Lower lobe of right lung (tissue), 2 donors: Measurements from ENCODE around the gene ASB6. TPM values are rescaled to one million over a fixed set of nuclear protein-coding genes. Genes with fewer than 3 reads are reported as not detected.

Experiments
- ATAC-seq, 2 donors: fragments of 200-7000 bp; cut with Tn5 transposase; one replicate each; pipeline ENCODE4 v1.9.1; 2020 to 2022; ENCODE audit warnings: mild to moderate bottlenecking in 2 of 2, moderate library complexity in 2 of 2
- DNase-seq: peaks from one replicate; pipeline ENCODE4 v3.0.0-alpha.2; 2020
- H3K27ac ChIP-seq: fragments of 200-600 bp; one replicate; pipeline ENCODE4 v1.8.0; 2022
- H3K27me3 ChIP-seq: fragments of 200-600 bp; one replicate; pipeline ENCODE4 v1.8.0; 2022; ENCODE audit warnings: low read depth
- H3K36me3 ChIP-seq: fragments of 200-600 bp; one replicate; pipeline ENCODE4 v1.8.0; 2022; ENCODE audit warnings: mild to moderate bottlenecking
- H3K4me1 ChIP-seq: fragments of 200-600 bp; one replicate; pipeline ENCODE4 v1.8.0; 2022
- H3K4me3 ChIP-seq: fragments of 200-600 bp; one replicate; pipeline ENCODE4 v1.8.0; 2022; ENCODE audit warnings: mild to moderate bottlenecking
- H3K9me3 ChIP-seq: fragments of 200-600 bp; one replicate; pipeline ENCODE4 v1.8.0; 2022
- intact Hi-C: fragments of 100-400 bp; cut with DNase I; formaldehyde crosslinking; loops from one replicate; pipeline ENCODE4 v1.11.0; 2022
- total RNA-seq: library from RNA; stranded (reverse); fragmentation: NEBNext Ultra II Directional; extraction: Animal tissue kit (Norgen Biotek cat#: 25700); gene quantifications from one replicate; pipeline ENCODE4 v1.2.1, GENCODE V29; 2021
- TF ChIP-seq, protein P1 (sequence below): fragments of 200-600 bp; IDR thresholded peaks from one replicate; pipeline ENCODE4 v1.8.0; 2022; ENCODE audit warnings: antibody characterized with exemption, mild to moderate bottlenecking
- donor health status: DM: no; HTN: yes; CAD: no; lungs with severe emphysema.

Gene ASB6
- total RNA-seq, 1 donor from 2014 or later, result 14.6 TPM

DNA sequence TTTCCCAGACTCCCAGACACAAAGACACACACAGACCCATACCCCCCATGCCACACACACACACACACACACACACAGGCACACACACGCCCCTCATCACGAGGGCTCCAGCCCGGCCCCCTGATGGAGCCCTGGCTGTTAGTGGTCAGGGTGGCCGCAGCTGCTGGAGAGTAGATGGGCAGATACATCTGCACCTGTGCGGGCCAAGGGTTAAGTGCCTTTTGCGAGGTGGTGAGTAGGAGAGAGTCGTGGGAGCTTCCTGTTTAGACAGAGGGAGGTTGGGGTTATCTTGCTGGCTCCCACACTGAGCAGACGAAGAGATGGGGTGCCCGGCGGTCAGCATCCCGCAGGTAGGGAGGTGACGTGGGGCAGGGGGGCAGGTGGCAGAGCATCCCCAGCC is 31.7 kb upstream of the ASB6 start:
- intact Hi-C loops, result no loop called here

GRCh38 chr9:129672702-129673101 is 30.8 kb upstream of the ASB6 start:
- DNase-seq (no peak), ATAC-seq (no peak)
- Histone ChIP-seq H3K27me3 (peaks cover 21% of the 10 kb centered on the region), H3K27ac (no peak overlapping the region), H3K36me3 (no peaks in the 10 kb centered on the region), H3K4me3 (no peak overlapping the region), H3K4me1 (no peaks in the 10 kb centered on the region), H3K9me3 (no peaks in the 10 kb centered on the region)
- intact Hi-C loops, result no loop called here
- TF ChIP-seq, protein P1, sequence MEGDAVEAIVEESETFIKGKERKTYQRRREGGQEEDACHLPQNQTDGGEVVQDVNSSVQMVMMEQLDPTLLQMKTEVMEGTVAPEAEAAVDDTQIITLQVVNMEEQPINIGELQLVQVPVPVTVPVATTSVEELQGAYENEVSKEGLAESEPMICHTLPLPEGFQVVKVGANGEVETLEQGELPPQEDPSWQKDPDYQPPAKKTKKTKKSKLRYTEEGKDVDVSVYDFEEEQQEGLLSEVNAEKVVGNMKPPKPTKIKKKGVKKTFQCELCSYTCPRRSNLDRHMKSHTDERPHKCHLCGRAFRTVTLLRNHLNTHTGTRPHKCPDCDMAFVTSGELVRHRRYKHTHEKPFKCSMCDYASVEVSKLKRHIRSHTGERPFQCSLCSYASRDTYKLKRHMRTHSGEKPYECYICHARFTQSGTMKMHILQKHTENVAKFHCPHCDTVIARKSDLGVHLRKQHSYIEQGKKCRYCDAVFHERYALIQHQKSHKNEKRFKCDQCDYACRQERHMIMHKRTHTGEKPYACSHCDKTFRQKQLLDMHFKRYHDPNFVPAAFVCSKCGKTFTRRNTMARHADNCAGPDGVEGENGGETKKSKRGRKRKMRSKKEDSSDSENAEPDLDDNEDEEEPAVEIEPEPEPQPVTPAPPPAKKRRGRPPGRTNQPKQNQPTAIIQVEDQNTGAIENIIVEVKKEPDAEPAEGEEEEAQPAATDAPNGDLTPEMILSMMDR, result no peak

More for the DNA sequence above, 31.7 kb upstream of the ASB6 start:
- peaks cover 20% of the 10 kb centered on the region for H3K27me3 ChIP-seq
- H3K4me1 ChIP-seq, result no peaks in the 10 kb centered on the region
- no peak overlapping the region for H3K4me3 ChIP-seq
- ATAC-seq (no peak), DNase-seq (no peak)
- H3K27ac ChIP-seq, result no peak overlapping the region
- no peaks in the 10 kb centered on the region for H3K9me3 ChIP-seq
- no peaks in the 10 kb centered on the region for H3K36me3 ChIP-seq
- TF ChIP-seq, protein P1, result no peak

GRCh38 chr9:129671519-129671918 is 29.6 kb upstream of the ASB6 start:
- DNase-seq, result no peak
- no peaks in the 10 kb centered on the region for H3K36me3 ChIP-seq
- H3K4me1 ChIP-seq, result no peaks in the 10 kb centered on the region
- H3K27me3 ChIP-seq, result peaks cover 33% of the 10 kb centered on the region
- intact Hi-C loops, result no loop called here
- TF ChIP-seq, protein P1, result no peak
- H3K27ac ChIP-seq, result no peak overlapping the region
- no peaks in the 10 kb centered on the region for H3K9me3 ChIP-seq
- H3K4me3 ChIP-seq, result no peak overlapping the region
- no peak for ATAC-seq

- Histone ChIP-seq H3K27me3 (peaks cover 38% of the 10 kb centered on the region), H3K4me1 (peaks cover 3% of the 10 kb centered on the region), H3K27ac (no peak overlapping the region), H3K4me3 (no peak overlapping the region), H3K36me3 (no peaks in the 10 kb centered on the region), H3K9me3 (no peaks in the 10 kb centered on the region)
- TF ChIP-seq, protein P1, result no peak
- ATAC-seq (no peak), DNase-seq (no peak)
- intact Hi-C loops, result no loop called here
Observed at GRCh38 chr9:129671065-129671464, 29.1 kb upstream of the ASB6 start.

DNA sequence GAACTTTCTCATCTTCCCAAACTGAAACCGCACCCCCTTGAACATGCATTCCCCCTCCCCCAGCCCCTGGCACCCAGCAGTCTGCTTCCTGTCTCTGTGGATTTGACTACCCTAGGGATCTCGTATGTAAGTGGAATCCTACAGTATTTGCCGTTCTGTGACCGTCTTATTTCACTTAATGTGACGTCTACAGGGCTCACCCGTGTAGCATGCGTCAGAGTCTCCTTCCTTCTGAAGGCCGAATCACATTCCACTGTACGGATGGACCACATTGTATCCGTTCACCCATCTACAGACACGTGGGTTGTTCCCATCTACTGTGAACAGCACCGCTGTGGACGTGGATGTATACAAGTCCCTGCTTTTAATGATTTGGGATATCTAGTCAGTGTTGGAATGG is 28.0 kb upstream of the ASB6 start:
- DNase-seq (no peak), ATAC-seq (no peak)
- intact Hi-C loops, result no loop called here
- H3K4me1 ChIP-seq, result peaks cover 3% of the 10 kb centered on the region
- no peak overlapping the region for H3K27ac ChIP-seq
- TF ChIP-seq, protein P1, result no peak
- no peaks in the 10 kb centered on the region for H3K36me3 ChIP-seq
- H3K27me3 ChIP-seq, result peaks cover 38% of the 10 kb centered on the region
- no peaks in the 10 kb centered on the region for H3K9me3 ChIP-seq
- H3K4me3 ChIP-seq, result no peak overlapping the region
